Adrenal gland (tissue), 12 donors: ENCODE measurements around the gene MAGEH1. TPM values are rescaled to one million over a fixed set of nuclear protein-coding genes. Genes with fewer than 3 reads are reported as not detected.
A peak's percentile ranks its signal among the peaks of the same experiment; 100 is the strongest.
"Not testable (repeated sequence)": the region's sequence is repeated elsewhere in the genome, so short reads cannot be mapped to it uniquely, and the experiment has no call there.

Experiments
- DNase-seq, 7 donors: peaks; one replicate each; pipeline ENCODE4 v3.0.0-alpha.2; 2019 to 2020
- H3K27ac ChIP-seq, 5 donors: fragments of 200-600 bp; sonication (generic) in 4 of 5; 1 replicate in 3 of 5; 2 replicates in 2 of 5; pipeline versions ENCODE4 v1.5.1 to v1.8.0; 2016 to 2020; ENCODE audit warnings: mild to moderate bottlenecking in 1 of 5
- H3K27me3 ChIP-seq: fragments of 200-600 bp; 2 replicates; pipeline ENCODE4 v1.8.0; 2021
- H3K36me3 ChIP-seq, 2 donors: fragments of 200-600 bp; replicated peaks in 1 of 2; 1 replicate in 1 of 2; 2 replicates in 1 of 2; pipeline versions ENCODE4 v1.5.1 to v1.8.0; 2018 to 2022
- H3K4me1 ChIP-seq, 2 donors: fragments of 200-600 bp; replicated peaks in 1 of 2; 1 replicate in 1 of 2; 2 replicates in 1 of 2; pipeline versions ENCODE4 v1.5.1 to v1.8.0; 2018 to 2021
- H3K4me3 ChIP-seq, 4 donors: fragments of 200-600 bp; sonication (generic) in 3 of 4; one replicate each; pipeline ENCODE4 v1.5.1; 2016 to 2018
- H3K9me3 ChIP-seq, 3 donors: fragments of 200-600 bp; sonication (generic) in 1 of 3; replicated peaks in 1 of 3; 1 replicate in 2 of 3; 2 replicates in 1 of 3; pipeline versions ENCODE4 v1.5.1 to v1.8.0; 2016 to 2021
- CTCF ChIP-seq, 6 experiments: fragments of 450-650 bp in 4 of 6; fragments of 200-600 bp in 2 of 6; sonication (generic) in 1 of 6; IDR thresholded peaks; 1 replicate in 5 of 6; 2 replicates in 1 of 6; pipeline versions ENCODE4 v1.5.1 to v1.8.0; 2016 to 2021; ENCODE audit warnings: antibody characterized with exemption in 6 of 6, mild to moderate bottlenecking in 2 of 6, moderate library complexity in 1 of 6
- POLR2A ChIP-seq, 2 donors: fragments of 450-650 bp; IDR thresholded peaks; one replicate each; pipeline ENCODE4 v1.6.1; 2017; ENCODE audit warnings: antibody characterized with exemption in 2 of 2, mild to moderate bottlenecking in 2 of 2, moderate library complexity in 1 of 2
- WGBS, 4 donors: extraction: QIAGEN DNeasy Blood & Tissue Kit in 2 of 4; methylation state at CpG; one replicate each; pipeline versions ENCODE4 v1.1.5 to v1.1.7; 2013 to 2017; 5-methylcytosine and 5-hydroxymethylcytosine counted together
- intact Hi-C, 2 donors: fragments of 100-400 bp; cut with DNase I; formaldehyde crosslinking; loops; one replicate each; pipeline versions ENCODE4 v1.14.1 to v1.15.0; 2022 to 2023
- polyA plus RNA-seq, 3 donors: library from polyadenylated mRNA; stranded (reverse); fragments of 200-250 nt in 2 of 3; fragments of 350-450 nt in 1 of 3; fragmentation: Illumina TruSeq in 1 of 3; extraction: RNeasy Lipid Tissue Mini Kit (QIAGEN cat#74804) in 1 of 3; gene quantifications; one replicate each; pipeline ENCODE4 v1.2.3, GENCODE V29; 2013 to 2014
- total RNA-seq, 9 donors: library from RNA; depleted of rRNA in 4 of 9; stranded (reverse); fragments of >200 nt in 4 of 9; fragments of 120-200 nt in 1 of 9; fragmentation: NEBNext Ultra II Directional in 1 of 9; extraction: Animal tissue kit (Norgen Biotek cat#: 25700) in 1 of 9; gene quantifications; one replicate each; pipeline versions ENCODE4 v1.1.0 to v1.2.4, GENCODE V29; 2013 to 2023
- donor health status: healthy with polysubstance abuse.
- donor health status: Bipolar disorder and iron deficiency.
- donor health status: DM: yes; HTN: yes; CAD: no.
- donor health status: DM: no; HTN: no; CAD: no.
- donor health status: DM: no; HTN: no; CAD: no.
- donor health status: DM: yes; HTN: yes; CAD: no.

MAGEH1 gene
- total and polyA plus RNA-seq, 12 donors, result 8.4 to 193 (median 25.7) TPM

GRCh38 chrX:55479956-55480355 lies 28.0 kb downstream of the MAGEH1 start:
- H3K27me3 ChIP-seq, intact Hi-C loops, H3K36me3 ChIP-seq, DNase-seq, H3K9me3 ChIP-seq, H3K27ac ChIP-seq, H3K4me3 ChIP-seq, H3K4me1 ChIP-seq: not testable (repeated sequence)
- 67 to 87% (median 74%) methylated on average over 4 of the region's 8 CpGs for WGBS, 4 donors

GRCh38 chrX:55480390-55481062 lies 28.6 kb downstream of the MAGEH1 start:
- DNase-seq, result no peak
- Histone ChIP-seq H3K4me1 (no peaks in the 10 kb centered on the region), H3K27me3 (no peaks in the 10 kb centered on the region), H3K9me3 (no peaks in the 10 kb centered on the region), H3K4me3 (no peak overlapping the region), H3K27ac (no peak overlapping the region), H3K36me3 (no peaks in the 10 kb centered on the region)
- intact Hi-C loops, result no loop called here
- no peak for TF ChIP-seq POLR2A (IDR thresholded peaks at IDR 0.05)
- TF ChIP-seq CTCF (IDR thresholded peaks at IDR 0.05), result no peak
- WGBS, 4 donors, result 51 to 89% (median 68%) methylated on average over 1 to 3 of the region's 3 CpGs

GRCh38 chrX:55484948-55485347 lies 33.0 kb downstream of the MAGEH1 start:
- Histone ChIP-seq H3K27ac (no peak overlapping the region), H3K9me3 (no peaks in the 10 kb centered on the region)

GRCh38 chrX:55486736-55487135 lies 34.8 kb downstream of the MAGEH1 start:
- Histone ChIP-seq H3K27me3 (peaks cover 5% of the 10 kb centered on the region), H3K4me3 (no peak overlapping the region), H3K4me1 (no peaks in the 10 kb centered on the region), H3K36me3 (no peaks in the 10 kb centered on the region), H3K9me3 (no peaks in the 10 kb centered on the region), H3K27ac (no peak overlapping the region)
- TF ChIP-seq CTCF (IDR thresholded peaks at IDR 0.05) (no peak), POLR2A (IDR thresholded peaks at IDR 0.05) (no peak)
- WGBS, 4 donors, result 51 to 69% (median 58%) methylated on average over 2 to 3 of the region's 3 CpGs
- DNase-seq, result peak in 5 of 7 donors; percentile 12 to 37 (median 16)
- intact Hi-C loops, result no loop called here

More at GRCh38 chrX:55484948-55485347, 33.0 kb downstream of the MAGEH1 start:
- TF ChIP-seq POLR2A (IDR thresholded peaks at IDR 0.05), result no peak
- no peak for TF ChIP-seq CTCF (IDR thresholded peaks at IDR 0.05)
- no peak for DNase-seq
- H3K4me3 ChIP-seq, result no peak overlapping the region
- intact Hi-C loops, result no loop called here
- H3K4me1 ChIP-seq, result no peaks in the 10 kb centered on the region
- H3K36me3 ChIP-seq, result no peaks in the 10 kb centered on the region
- no peaks in the 10 kb centered on the region for H3K27me3 ChIP-seq

- H3K27me3 ChIP-seq, result peaks cover 5% of the 10 kb centered on the region
- H3K36me3 ChIP-seq, result no peaks in the 10 kb centered on the region
- H3K27ac ChIP-seq, result peak overlapping the region in 1 of 5 donors; percentile 35
- intact Hi-C loops, result no loop called here
- H3K4me3 ChIP-seq, result no peak overlapping the region
- H3K4me1 ChIP-seq, result no peaks in the 10 kb centered on the region
- 73 to 83% (median 76%) methylated on average over 1 to 2 of the region's 2 CpGs for WGBS, 4 donors
- TF ChIP-seq CTCF (IDR thresholded peaks at IDR 0.05) (no peak), POLR2A (IDR thresholded peaks at IDR 0.05) (no peak)
- no peaks in the 10 kb centered on the region for H3K9me3 ChIP-seq
- peak in 3 of 7 donors; percentile 4 to 11 (median 7) for DNase-seq
Measured at GRCh38 chrX:55487143-55487542, 35.2 kb downstream of the MAGEH1 start.
